Measurements from ENCODE around the gene SHISAL2B.
"Not testable (repeated sequence)": the region's sequence is repeated elsewhere in the genome, so short reads cannot be mapped to it uniquely, and the experiment has no call there.

The SHISAL2B gene

DNA sequence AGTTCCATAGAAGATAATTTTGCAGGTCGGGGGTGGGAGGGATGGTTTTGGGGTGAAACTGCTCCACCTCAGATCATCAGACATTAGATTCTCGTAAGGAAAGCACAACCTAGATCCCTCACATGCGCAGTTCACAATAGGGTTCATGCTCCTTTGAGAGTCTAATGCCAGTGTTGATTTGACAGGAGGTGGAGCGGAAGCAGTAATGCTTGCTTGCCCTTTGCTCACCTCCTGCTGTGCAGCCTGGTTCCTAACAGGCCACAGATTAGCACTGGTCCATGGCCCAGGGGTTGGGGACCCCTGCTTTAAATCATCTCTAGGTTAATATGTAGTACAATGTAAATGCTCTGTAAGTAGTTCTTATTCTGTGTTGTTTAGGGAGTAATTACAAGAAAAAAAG, 10.5 kb downstream of the SHISAL2B start:
- DNase-seq: no peak

DNA sequence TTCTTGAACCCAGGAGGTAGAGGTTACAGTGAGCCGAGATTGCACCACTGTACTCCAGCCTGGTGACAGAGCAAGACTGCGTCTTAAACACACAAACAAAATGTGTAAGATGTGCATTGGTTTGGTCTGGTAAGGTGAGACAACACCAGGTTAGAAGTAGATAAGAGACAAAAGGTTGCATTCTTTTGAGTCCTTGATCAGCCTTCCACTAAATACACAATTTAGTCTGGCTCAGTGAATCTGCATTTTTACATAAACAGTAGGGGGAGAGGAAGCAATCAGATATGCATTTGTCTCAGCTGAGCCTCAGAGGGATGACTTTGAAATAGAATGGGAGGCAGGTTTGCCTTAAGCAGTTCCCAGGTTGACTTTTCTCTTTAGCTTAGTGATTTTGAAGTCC, 15.8 kb downstream of the SHISAL2B start:
- not testable (repeated sequence) for DNase-seq

DNA sequence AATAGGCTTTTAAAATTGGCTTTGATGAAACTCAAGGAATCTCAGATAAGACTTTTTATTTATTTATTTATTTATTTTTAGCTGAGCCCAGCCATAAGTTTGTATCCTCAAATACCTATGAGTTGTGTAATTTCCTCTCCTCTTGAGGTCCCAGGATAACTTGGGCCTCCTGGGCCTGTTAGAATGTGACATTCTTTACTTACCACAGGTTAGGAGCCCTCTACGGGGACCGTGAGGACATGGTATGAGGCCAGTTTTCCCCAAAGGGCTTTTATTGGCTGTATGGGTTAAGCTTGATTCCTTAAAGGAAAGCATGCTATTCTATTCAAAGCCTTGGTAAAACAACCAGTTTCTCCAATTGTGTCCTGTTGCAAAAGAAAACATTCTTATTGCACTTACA, 16.9 kb downstream of the SHISAL2B start:
- DNase-seq: no peak

DNA sequence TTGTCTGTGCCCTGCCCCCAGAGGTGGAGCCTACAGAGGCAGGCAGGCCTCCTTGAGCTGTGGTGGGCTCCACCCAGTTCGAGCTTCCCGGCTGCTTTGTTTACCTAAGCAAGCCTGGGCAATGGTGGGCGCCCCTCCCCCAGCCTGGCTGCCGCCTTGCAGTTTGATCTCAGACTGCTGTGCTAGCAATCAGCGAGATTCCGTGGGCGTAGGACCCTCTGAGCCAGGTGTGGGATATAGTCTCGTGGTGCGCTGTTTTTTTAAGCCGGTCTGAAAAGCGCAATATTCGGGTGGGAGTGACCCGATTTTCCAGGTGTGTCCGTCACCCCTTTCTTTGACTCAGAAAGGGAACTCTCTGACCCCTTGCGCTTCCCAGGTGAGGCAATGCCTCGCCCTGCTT, 24.2 kb downstream of the SHISAL2B start:
- not testable (repeated sequence) for DNase-seq

DNA sequence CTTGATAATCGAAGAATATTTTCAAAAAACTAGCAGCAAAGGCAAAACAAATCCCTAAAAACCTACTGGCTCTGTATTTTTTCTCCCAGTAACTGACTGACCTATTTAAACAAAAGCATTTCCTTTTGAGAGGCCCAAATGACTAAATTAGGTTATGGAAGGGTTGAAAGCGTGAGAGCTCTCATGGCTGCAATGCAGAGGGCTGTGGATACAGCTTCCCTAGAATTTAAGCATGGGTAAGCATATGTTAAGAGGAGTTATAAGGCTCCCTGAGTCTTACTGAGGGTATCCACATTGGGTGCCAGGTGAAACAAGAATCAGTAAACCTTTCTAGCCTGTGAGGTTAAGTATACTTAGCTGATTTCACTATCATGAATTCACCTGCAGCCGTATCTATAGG, 32.3 kb downstream of the SHISAL2B start:
- no peak for DNase-seq

DNA sequence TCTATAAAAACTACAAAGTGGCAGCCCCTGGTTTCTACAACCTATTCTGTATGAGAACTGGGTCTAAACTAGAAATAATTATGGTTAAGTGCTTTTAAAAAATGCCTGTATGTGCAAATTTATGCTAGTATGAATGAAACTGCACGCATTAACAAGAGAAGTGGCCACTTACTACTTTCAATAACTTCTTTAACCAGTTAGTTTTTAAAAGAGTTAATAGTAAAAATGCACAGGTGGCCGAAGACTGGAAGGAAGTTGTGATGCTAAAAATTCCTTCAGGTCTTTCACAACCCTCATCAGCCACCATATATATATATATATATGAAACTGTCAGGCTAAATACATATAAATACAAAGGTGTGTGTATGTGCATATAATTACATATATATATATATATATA, 36.8 kb downstream of the SHISAL2B start:
- DNase-seq: no peak

DNA sequence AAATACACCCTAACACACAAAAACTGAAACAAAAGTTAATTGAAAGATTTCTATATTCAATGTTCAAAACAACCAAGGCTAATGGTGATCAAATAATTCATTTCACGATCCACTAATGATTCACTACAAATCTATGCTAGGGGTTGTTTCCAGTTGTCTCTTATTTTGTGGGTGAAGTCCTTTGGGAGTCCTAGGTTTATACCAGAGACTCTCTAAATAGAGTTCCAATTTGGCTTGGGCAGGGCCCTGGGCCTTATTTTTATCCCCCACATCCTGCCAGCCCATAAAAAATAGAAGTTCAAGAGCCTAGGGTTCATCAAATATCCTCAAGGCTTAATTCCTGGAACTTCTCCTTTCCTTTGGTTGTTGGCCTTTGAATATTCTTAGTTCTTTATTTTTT, 52.1 kb downstream of the SHISAL2B start:
- DNase-seq: no peak

DNA sequence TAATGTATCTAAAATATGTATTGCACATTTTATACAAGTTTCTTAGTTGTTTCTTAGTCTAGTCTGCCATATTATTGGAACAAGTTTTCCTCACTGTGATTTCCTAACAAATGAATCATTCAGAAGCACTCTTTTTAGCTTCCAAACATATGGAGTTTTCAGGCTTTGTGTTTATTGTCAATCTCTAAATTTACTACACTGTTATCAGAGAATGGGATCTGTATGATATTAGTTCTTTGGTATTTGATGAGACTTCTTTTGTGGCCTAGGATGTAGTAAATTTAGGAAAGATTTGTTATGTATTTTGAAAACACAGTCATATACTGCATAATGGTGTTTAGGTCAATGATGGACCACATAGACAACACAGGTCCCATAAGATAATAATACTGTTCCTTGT, 52.5 kb downstream of the SHISAL2B start:
- DNase-seq: no peak

DNA sequence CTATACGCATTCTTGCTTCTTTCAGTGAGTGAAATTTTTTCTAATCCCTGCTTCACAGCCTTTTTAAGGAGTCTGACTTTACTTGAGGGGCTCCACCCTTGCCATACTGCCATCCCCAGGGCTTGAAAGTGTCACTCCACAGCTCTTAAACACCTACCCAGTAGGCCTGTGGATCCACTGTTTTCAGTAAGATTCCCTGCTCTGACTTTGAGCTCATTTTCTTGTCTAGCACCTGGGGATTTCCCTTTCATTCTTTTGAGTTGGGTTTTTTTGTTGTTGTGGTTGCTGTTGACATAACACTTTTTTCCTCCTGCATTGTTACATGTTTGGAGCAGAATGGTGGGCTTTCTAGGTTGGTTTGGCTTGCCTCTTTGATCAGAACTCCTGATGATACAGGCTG, 54.6 kb downstream of the SHISAL2B start:
- DNase-seq: no peak

DNA sequence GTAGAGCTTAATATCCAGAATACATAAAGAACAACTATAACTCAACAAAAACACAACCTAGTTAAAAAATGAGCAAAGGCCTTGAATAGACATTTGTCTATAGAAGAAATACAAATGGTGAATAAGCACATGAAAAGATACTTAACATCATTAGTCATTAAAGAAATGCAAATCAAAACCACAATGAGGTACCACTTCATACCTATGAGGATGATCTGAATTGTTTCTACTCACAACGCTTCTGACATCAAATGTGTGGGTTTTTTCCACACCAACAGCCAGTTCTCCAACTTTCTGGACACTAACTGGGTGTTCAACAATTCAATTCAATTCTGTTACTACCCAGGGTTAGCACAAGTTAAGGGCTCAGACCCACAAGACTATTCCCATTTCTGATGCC, 56.1 kb downstream of the SHISAL2B start:
- no peak for DNase-seq

DNA sequence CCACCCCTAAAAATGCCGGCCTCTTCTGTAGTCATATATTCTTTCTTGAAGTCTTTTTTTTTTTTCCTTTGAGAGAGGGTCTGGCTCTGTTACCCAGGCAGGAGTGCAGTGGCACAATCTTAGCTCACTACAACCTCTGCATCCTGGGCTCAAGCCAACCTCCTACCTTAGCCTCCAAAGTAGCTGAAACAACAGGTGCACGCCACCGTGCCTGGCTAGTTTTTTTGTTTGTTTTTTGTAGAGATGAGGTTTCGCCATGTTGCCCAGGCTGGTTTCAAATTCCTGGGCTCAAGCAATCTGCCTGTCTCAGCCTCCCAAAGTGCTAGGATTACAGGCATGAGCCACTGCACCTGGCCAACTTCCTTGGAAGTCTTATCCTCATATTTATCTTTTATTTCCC, 59.1 kb downstream of the SHISAL2B start:
- DNase-seq: no peak

DNA sequence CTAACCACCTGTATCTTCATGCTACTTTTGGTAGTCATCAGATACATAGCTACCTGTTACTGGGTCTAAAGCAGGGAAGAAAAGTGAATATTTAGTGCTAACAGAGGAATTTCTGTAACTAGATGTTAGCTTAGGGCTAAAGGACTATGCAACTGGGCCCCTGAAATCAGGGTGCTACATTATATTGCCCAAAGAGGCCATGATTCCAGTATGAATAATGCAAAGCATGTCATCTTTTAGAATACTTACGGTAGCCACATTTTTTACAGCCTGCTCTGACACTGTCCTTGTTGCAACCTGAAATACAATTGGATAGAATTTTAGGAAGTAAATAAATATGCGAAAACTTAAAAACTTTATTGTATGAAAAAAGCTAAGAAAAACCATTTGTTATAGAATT, 63.8 kb downstream of the SHISAL2B start:
- DNase-seq: no peak

DNA sequence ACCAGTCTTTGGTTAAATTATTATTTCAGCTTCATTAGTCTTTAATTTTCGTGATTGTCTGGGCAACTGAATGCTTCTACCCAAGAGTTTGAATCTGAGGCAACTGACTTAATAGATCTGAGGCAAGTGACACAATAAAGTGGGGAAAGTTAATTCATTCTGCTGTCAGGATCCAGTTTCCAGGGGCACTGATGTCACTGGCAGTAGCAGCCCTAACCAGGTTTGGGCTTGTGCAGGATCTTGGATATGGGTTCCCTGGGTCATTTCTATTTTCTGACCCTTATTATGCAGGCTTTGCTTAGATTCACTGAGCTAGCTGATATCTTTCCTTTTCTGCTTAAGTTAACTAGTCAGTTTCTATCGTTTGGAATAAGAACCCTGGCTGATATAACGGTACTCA, 68.6 kb downstream of the SHISAL2B start:
- no peak for DNase-seq

DNA sequence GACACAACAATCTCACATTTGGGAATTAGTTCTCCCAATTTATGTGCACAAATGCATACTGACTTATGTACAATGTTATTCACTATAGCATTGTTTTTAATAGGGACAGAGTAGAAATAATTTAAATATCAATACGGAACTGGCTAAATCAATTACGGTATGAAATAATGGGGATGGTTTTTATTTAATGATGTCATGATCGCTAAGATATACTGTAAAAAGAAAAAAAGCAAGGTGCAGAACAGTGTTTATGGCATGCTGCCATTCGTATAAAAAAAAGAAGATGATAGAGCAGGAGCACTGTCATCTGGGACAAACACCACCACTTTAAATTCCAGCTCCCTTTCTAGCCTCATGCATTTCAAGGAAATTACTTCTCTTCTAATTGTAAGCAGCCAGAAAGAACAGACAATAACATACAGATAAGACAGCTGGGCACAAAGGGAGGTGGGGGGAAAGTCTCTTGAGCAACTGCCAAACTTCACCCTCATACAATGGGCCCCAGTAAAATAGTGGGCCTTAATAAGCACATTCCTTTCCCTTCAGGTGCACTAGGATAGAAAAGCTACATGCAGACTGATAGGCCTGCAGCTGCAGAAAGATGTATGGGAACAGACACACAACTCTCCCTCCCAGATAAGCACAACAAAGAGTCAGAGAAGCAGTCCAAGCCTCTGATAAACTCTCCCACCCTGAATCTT, 69.8 kb downstream of the SHISAL2B start:
- no peak for DNase-seq

DNA sequence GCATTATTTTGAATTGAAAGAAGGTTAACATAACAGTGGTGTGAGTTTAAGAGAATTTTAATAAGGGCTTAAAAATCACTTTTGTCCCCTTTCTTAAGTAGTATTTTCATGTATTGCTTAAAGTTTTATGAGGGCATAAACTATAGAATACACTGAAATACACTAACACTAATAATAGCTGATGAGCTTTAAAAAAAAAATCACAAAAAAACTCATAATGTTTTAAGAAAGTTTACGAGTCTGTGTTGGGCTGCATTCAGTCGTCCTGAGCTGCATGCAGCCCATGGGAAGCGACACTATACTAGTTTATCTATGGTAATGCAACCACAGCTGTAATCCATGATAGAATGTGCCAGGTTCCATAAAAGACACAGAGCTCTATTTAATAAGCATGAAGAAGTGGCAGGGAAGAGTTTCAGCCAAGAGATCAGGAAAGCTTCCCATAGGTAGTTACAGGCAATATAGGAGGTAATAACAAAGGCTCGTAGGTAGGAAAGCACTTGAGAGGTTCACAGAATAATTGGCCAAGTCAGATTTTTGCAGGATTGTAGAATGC, 73.7 kb downstream of the SHISAL2B start:
- DNase-seq: no peak

DNA sequence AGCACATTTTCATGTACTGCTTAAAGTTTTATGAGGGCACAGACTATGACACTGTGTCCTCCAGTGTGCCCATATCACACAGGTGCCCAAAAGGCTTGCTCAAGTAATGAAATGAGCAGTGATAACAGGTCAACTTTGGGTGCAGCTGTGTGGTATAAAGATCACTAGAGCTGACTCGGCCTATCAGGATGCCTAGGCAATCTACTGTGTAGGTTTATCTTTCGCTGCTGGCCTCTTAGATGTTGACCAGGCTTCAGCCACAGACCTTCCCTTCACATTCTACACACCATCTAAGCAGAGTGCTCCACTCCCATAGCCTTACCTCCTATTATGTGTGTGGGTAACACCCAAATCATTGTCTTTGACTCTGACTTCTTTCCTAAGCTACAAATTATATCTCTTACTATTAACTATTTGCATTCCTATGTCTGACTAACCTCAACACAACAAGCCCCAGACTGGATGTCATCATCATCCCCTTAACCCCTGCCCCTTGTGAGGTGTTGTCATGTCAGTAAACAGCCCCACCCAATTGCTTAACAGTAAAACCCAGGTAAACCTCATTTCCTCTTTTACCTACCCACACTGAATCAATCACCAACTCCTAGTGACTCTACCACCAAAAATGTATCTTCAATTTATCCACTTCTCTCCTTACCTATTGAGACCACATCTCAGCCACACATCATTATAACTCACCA, 75.7 kb downstream of the SHISAL2B start:
- no peak for DNase-seq

DNA sequence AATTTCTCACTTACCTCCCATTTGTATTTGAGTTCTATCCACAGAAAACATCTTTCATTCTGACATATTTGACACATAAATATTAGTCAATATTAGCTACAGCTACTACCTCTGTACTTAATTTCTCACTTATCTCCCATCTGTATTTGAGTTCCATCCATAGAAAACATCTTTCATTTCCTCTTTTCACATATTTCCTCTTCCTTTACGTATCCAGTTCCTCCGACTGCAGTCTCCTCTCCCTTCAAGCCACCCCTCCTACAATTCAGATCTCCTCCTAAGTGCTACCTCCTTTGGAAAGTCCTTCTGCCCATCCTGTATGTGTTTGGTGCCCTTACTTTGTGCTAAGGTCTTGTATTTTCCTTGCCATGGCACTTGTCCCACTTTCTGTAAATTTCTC, 76.6 kb downstream of the SHISAL2B start:
- no peak for DNase-seq
